ENCODE data around the gene DLEC1.

Gene DLEC1

GRCh38 chr3:37993460-37993819 lies 45.6 kb upstream of the DLEC1 start:
- TF ChIP-seq FOXP2 (optimal IDR thresholded peaks at IDR 0.05; ENCODE audit: borderline replicate concordance, extremely low read depth, extremely low read length, insufficient read depth): no peak
- TF ChIP-seq TAF1 (IDR thresholded peaks at IDR 0.05; ENCODE audit: borderline replicate concordance, insufficient read depth, low read length): no peak
- TF ChIP-seq POLR2AphosphoS5 (IDR thresholded peaks at IDR 0.05; ENCODE audit: low read depth, low read length): no peak
- TF ChIP-seq REST (IDR thresholded peaks at IDR 0.05; ENCODE audit: insufficient read depth in 1 of 2, low read depth in 2 of 2, low read length in 2 of 2): no peak
- no peak for TF ChIP-seq SIN3A (IDR thresholded peaks at IDR 0.05; ENCODE audit: borderline replicate concordance, insufficient read depth, low read length)

- TF ChIP-seq REST (IDR thresholded peaks at IDR 0.05; ENCODE audit: insufficient read depth in 1 of 2, low read depth in 2 of 2, low read length in 2 of 2) (0 out of 4 replicates have a peak, but pooled peaks of 1 of the 2 experiments have one; percentile 35), POLR2AphosphoS5 (IDR thresholded peaks at IDR 0.05; ENCODE audit: low read depth, low read length) (peak; percentile 90), TAF1 (IDR thresholded peaks at IDR 0.05; ENCODE audit: borderline replicate concordance, insufficient read depth, low read length) (no peak), FOXP2 (optimal IDR thresholded peaks at IDR 0.05; ENCODE audit: borderline replicate concordance, extremely low read depth, extremely low read length, insufficient read depth) (no peak)
These were observed 45.0 kb upstream of the DLEC1 start for GRCh38 chr3:37993820-37994638.

GRCh38 chr3:37994639-37994972 lies 44.4 kb upstream of the DLEC1 start:
- TF ChIP-seq REST (IDR thresholded peaks at IDR 0.05; ENCODE audit: insufficient read depth in 1 of 2, low read depth in 2 of 2, low read length in 2 of 2) (no peak), FOXP2 (optimal IDR thresholded peaks at IDR 0.05; ENCODE audit: borderline replicate concordance, extremely low read depth, extremely low read length, insufficient read depth) (no peak), POLR2AphosphoS5 (IDR thresholded peaks at IDR 0.05; ENCODE audit: low read depth, low read length) (no peak), TAF1 (IDR thresholded peaks at IDR 0.05; ENCODE audit: borderline replicate concordance, insufficient read depth, low read length) (no peak), SIN3A (IDR thresholded peaks at IDR 0.05; ENCODE audit: borderline replicate concordance, insufficient read depth, low read length) (no peak)

GRCh38 chr3:37995652-37996641 lies 43.1 kb upstream of the DLEC1 start:
- TF ChIP-seq SIN3A (IDR thresholded peaks at IDR 0.05; ENCODE audit: borderline replicate concordance, insufficient read depth, low read length) (no peak), TAF1 (IDR thresholded peaks at IDR 0.05; ENCODE audit: borderline replicate concordance, insufficient read depth, low read length) (no peak), POLR2AphosphoS5 (IDR thresholded peaks at IDR 0.05; ENCODE audit: low read depth, low read length) (no peak), REST (IDR thresholded peaks at IDR 0.05; ENCODE audit: insufficient read depth in 1 of 2, low read depth in 2 of 2, low read length in 2 of 2) (no peak), FOXP2 (optimal IDR thresholded peaks at IDR 0.05; ENCODE audit: borderline replicate concordance, extremely low read depth, extremely low read length, insufficient read depth) (no peak)

Measured in PFSK-1 (cell line).